ENCODE results near the gene ARHGEF2.

The ARHGEF2 gene

DNA sequence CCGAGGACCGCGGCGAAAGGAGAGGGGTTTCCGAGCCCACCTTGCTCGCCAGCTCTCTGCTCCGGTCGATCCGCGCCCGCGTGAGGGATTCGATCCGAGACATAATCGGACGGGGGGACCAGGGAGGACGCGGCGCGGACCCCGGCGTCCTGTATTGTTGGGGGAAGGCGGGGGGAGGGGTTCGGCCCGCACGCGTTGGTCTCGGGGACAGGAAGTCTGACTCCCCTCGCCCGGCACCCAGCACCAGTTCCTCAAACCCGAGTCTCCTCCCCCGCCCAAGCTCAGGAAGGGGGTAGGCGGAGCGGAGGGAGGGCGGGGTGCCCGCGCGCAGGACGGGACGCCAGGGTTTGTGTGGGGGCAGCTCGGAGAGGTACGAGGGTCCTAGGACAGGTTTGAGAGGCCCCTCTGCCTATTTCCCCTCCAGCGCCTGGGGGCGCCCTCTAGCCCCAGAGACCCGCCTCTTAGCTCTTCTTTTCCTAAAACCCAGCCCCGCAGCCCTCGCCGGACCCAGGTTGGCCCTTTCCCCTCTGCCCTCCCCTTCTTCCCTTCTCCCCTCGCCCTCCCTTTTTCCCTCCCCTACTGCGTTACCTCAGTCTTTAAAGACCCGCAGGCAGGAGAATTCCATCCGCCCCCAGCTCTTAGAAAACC lies at the start of gene ARHGEF2:
ARHGEF2 (minus strand) TSS at position 223 of the 648 bp plus-strand sequence; CDS start at position 103, 120 bp downstream.
- peak; percentile 65 to 75 for DNase-seq (ENCODE audit: low read depth in 2 of 2)

DNA sequence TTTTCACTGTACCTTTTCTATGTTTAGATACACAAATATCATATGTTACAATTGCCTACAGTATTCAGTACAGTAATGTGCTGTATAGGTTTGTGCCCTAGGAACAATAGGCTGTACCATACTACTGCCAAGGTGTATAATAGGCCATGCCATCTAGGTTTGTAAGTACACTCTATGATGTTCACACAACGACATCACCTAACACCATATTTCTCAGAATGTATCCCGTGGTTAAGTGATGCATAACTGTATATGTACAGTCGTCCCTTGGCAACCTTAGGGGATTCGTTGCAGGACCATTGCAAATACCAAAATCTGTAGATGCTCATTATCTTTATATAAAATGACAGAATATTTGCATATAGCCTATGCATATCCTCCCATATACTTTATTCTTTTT lies 48.2 kb upstream of the ARHGEF2 start:
- no peak for DNase-seq (ENCODE audit: low read depth in 2 of 2)

- peak in 1 of 2 donors; percentile 10 for DNase-seq (ENCODE audit: low read depth in 2 of 2)
Measured at GRCh38 chr1:156025876-156026275, 47.5 kb upstream of the ARHGEF2 start.

- no peak for DNase-seq (ENCODE audit: low read depth in 2 of 2)
Measured at GRCh38 chr1:156024801-156025200, 46.5 kb upstream of the ARHGEF2 start.

DNA sequence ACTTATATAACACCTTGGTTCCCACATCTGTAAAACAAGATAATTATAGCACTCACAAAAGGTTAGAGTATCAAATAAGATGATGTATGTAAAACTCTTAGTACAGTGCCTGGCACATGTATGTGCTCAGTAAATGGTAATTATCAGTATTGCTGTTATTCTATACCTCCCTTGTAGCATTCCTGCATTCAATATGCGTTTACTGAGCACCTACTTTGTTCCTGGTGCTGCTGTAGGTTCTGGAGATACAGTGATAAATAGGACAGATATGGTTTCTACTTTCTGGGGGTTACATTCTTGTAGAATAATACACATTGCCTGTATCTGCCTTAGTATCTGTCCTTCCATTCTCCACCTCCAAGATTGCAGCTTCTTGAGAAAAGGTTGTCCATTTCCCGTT lies 43.6 kb upstream of the ARHGEF2 start:
- no peak for DNase-seq (ENCODE audit: low read depth in 2 of 2)

- no peak for DNase-seq (ENCODE audit: low read depth in 2 of 2)
Measured at GRCh38 chr1:156021093-156021428, 42.7 kb upstream of the ARHGEF2 start.

DNA sequence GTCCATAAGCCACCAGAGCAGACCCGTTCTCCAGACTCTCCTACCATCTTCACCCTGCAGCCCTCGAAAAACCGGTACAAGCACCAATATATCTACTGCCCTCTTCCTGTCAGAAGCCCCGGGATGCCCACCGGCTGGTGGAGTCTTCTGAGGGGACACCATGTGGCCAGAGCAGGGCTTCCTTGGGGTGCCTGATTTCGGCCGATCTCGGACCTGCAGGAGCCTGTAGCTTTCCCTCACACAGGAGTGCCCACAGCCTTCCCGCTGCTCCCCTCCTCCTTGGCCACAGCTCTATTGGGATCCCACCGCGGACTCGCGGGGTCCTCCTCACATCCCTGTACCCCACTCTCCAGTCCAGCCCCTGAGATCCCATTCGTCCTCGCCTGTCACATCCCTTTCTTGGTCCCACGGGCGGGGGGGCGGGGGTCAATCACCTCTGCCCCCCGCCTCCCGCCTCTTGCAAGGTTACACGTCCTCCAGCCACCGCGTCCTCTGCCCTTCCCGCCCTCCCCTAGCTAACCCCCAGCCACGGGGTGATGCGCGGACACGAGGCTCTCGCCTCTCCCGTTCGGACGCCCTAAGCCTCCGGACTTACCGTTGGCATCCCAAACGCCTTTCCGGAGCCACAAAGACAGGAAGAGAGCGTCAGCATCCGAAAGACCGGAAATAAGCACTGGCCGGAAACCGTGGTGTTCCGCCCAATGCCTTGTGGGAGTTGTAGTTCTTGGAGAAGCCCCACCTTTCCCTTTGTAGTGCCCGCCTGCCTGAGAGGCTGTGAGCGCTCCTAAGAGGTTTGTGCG lies 42.1 kb upstream of the ARHGEF2 start, which contains the start of gene SSR2:
SSR2 (minus strand) TSS at position 659 of the 800 bp plus-strand sequence. CDS start 784 bp downstream, outside the sequence.
- DNase-seq (ENCODE audit: low read depth in 2 of 2), result peak; percentile 68 to 73

DNA sequence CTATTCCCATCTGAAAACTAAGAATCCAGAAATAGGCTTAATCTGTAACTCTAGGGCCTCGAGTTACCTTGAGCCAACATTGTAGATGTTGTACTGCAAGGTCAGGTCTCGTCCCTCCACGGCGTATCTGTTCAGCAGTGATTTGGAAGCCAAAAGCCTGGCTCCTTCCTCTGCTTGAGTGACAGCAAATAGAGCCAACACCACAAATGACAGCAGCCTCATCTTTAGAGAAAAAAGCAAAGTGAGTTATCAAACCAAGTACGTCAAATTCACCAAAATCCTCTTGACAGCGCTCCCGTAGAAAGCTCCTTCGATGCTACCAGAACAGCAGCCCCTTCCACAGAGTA lies 41.6 kb upstream of the ARHGEF2 start:
- no peak for DNase-seq (ENCODE audit: low read depth in 2 of 2)

DNA sequence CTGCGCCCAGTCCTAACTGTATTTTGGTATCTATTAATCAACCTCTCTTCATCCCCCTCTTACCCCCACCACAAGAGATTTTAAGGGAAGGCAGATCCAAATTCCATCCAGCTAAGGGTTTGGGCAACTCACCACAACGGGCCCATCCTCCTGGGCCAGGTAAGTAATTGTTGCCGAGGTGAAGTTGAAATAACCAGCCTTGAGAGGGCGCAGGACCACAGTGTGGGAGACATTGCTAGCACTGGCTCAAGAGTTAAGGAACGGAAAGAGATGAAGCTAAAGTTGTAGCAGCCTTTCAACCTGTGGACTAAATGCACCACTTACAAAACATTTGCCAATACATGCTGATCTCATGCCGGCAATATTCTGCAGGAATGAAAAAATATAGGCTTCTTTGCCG lies 36.5 kb upstream of the ARHGEF2 start:
- no peak for DNase-seq (ENCODE audit: low read depth in 2 of 2)

GRCh38 chr1:156012051-156012817 lies 33.9 kb upstream of the ARHGEF2 start:
- no peak for DNase-seq (ENCODE audit: low read depth in 2 of 2)

- DNase-seq (ENCODE audit: low read depth in 2 of 2), result no peak
Measured at GRCh38 chr1:156009404-156009803, 31.1 kb upstream of the ARHGEF2 start.

- DNase-seq (ENCODE audit: low read depth in 2 of 2), result no peak
Measured at GRCh38 chr1:156006666-156007376, 28.5 kb upstream of the ARHGEF2 start.

GRCh38 chr1:156004843-156005584 lies 26.7 kb upstream of the ARHGEF2 start:
- DNase-seq (ENCODE audit: low read depth in 2 of 2), result no peak

- no peak for DNase-seq (ENCODE audit: low read depth in 2 of 2)
Measured at GRCh38 chr1:156003923-156004188, 25.5 kb upstream of the ARHGEF2 start.

DNA sequence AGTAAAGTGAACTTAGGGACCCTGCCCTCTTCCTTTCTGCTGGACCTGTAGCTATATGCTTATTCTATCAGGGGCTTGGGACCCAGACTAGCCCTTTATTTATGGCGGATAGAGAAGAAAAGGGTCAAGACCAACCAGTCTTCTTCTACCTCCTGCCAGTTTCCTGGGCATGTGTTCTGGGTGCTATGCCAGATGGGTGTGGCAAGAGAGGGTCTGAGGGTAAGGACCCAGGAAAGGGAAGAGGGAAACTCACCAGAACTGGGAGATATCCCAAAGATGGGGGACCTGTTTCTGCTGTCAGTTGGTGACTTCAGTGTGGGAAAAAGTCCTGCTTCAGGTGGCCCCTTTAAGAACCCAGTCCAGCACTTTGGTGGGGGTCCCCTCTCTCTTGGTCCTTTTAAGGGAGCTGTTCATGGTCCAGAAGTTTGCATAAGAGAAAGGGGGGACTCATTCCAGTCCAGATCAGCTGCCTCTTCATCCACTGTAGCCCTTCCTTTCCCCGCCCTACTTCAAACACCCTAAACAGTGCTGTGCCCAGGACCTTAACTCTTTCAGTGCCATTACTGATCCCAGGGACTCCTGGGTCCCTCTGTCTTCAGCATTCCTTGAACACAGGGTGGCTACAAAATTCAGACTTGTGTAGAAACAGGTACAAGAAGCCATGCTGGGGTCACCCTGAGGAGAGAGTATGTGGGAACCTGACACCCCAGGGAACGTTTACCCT lies 24.0 kb upstream of the ARHGEF2 start:
- DNase-seq (ENCODE audit: low read depth in 2 of 2), result no peak

DNA sequence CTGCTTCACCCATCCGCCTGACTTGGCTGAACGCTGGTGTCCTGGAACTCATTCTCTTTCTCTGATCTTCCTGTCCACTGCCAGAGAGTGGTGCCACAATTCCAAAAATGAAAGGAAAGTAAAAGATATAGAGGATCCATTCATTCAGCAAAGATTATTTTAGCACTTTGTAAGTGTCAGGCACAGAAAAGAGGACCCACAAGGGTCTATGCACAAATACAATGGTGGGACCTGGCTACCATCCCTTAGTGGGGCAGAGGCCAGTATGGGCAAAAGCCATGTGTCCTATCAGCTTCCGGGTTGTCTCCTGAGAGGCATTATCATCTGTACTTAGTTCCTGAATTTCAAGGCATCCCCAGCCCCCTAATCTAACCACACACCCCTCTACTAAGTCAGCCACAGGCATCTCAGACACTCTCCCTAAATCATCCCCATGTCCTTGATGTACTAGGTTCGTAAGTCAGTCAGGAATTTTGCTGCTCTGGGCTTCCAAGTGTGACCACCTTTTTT lies 23.4 kb upstream of the ARHGEF2 start:
- no peak for DNase-seq (ENCODE audit: low read depth in 2 of 2)

DNA sequence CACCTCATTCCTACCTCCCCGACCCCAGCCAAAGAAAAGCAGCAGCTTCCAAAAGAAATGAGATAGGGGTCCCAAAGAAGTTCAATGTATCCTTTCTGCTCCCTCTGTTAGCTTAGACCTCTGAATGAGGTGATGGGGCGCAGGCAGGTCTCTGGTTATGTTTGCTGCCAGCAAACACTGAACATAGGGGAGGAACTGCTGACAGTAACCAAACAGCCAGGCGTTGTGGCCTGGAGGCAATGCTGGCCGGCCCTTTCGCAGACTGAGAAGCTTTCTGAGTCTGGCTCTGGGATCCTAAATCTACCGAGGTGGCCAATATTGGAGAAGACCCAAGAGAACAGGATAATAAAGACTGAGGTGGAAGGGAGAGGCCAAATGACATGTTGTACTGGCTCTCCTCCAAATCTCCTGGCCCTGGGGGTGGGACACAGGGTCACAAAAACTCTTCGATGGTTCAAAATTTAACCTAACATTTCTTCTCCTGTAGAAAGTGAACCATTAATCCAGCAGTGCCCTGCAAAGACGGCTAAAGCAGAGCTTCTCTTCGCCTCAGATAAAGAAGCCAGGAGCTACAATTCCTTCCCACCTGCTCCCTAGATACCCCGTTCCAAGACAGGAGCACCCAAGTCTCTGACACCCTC lies 22.8 kb upstream of the ARHGEF2 start:
- no peak for DNase-seq (ENCODE audit: low read depth in 2 of 2)

DNA sequence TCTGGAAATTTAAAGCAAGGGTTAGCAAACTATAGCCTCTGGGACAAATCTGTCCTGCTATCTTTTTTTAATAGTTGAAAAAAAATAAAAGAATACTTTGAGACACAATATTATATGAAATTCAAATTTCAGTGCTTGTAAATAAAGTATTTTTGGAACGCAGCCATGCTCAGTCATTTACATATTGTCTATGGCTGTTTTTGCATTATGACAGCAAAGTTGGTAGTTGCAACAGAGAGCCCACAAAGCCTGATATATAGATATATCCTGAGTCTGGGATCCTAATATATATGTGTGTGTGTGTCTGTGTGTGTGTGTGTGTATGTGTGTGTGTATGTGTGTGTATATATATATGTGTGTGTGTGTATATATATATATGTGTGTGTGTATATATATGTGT lies 21.6 kb upstream of the ARHGEF2 start:
- no peak for DNase-seq (ENCODE audit: low read depth in 2 of 2)

- no peak for DNase-seq (ENCODE audit: low read depth in 2 of 2)
Measured at GRCh38 chr1:155996166-155996565, 17.8 kb upstream of the ARHGEF2 start.

DNA sequence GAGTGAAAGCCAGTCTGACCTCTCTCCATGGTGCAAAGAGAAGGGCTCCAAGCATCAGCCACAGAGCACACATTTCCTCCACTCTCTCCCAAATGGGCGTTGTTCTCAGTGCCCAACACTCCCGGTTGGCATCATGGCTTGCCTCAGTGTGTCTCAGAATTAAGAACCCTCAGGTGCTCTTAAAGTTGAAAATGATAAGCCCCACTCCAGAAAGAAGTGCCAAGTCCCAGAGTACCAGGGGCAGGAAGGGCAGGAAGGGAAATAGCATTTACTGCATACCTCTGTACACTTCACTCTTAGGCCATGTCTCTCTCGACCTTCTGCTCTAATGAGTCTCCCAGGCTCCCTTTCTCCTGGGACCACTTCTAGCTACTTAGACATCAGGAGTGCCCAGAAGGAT lies 15.2 kb upstream of the ARHGEF2 start:
- DNase-seq (ENCODE audit: low read depth in 2 of 2), result no peak

All from activated CD4-positive, alpha-beta T cell treated with anti-CD3 and anti-CD28 coated beads for 24 hours (primary cell).